Spleen (tissue), 11 donors: Measurements from ENCODE around the gene PRKCE. TPM values are rescaled to one million over a fixed set of nuclear protein-coding genes. Genes with fewer than 3 reads are reported as not detected.

Source experiments
- DNase-seq: peaks from one replicate; pipeline ENCODE4 v3.0.0-alpha.2; 2020
- H3K27ac ChIP-seq, 8 donors: fragments of 200-600 bp; sonication (generic) in 7 of 8; 1 replicate in 4 of 8; 2 replicates in 4 of 8; pipeline versions ENCODE4 v1.5.0 to v1.8.0; 2016 to 2021; ENCODE audit warnings: inconsistent platforms in 4 of 8, mild to moderate bottlenecking in 4 of 8, moderate library complexity in 1 of 8
- H3K27me3 ChIP-seq, 7 donors: fragments of 200-600 bp; sonication (generic) in 6 of 7; replicated peaks in 1 of 7; 1 replicate in 4 of 7; 2 replicates in 3 of 7; pipeline versions ENCODE4 v1.5.0 to v1.8.0; 2016 to 2021; ENCODE audit warnings: inconsistent platforms in 3 of 7, mild to moderate bottlenecking in 1 of 7
- H3K36me3 ChIP-seq, 6 donors: fragments of 200-600 bp; sonication (generic) in 5 of 6; 1 replicate in 4 of 6; 2 replicates in 2 of 6; pipeline versions ENCODE4 v1.5.0 to v1.8.0; 2016 to 2021; ENCODE audit warnings: inconsistent platforms in 2 of 6
- H3K4me1 ChIP-seq, 6 donors: fragments of 200-600 bp; sonication (generic) in 5 of 6; 1 replicate in 3 of 6; 2 replicates in 3 of 6; pipeline versions ENCODE4 v1.5.0 to v1.8.0; 2016 to 2021; ENCODE audit warnings: inconsistent platforms in 3 of 6
- H3K4me3 ChIP-seq, 8 donors: fragments of 200-600 bp; sonication (generic) in 7 of 8; 1 replicate in 4 of 8; 2 replicates in 4 of 8; pipeline versions ENCODE4 v1.5.0 to v1.8.0; 2016 to 2021; ENCODE audit warnings: inconsistent platforms in 4 of 8, mild to moderate bottlenecking in 4 of 8, moderate library complexity in 2 of 8
- H3K9me3 ChIP-seq, 8 donors: fragments of 200-600 bp; sonication (generic) in 7 of 8; 1 replicate in 4 of 8; 2 replicates in 4 of 8; pipeline versions ENCODE4 v1.5.0 to v1.8.0; 2016 to 2021; ENCODE audit warnings: inconsistent platforms in 4 of 8
- POLR2A ChIP-seq, 3 donors: fragments of 450-650 bp; IDR thresholded peaks; one replicate each; pipeline ENCODE4 v1.5.1; 2017; ENCODE audit warnings: antibody characterized with exemption in 3 of 3, mild to moderate bottlenecking in 1 of 3
- POLR2AphosphoS5 ChIP-seq, 3 donors: sonication (generic); formaldehyde crosslinking; IDR thresholded peaks; one replicate each; pipeline ENCODE4 v1.5.1; 2017; ENCODE audit warnings: antibody characterized with exemption in 3 of 3
- WGBS, 5 donors: extraction: QIAGEN DNeasy Blood & Tissue Kit in 3 of 5; methylation state at CpG; one replicate each; pipeline versions ENCODE4 v1.1.5 to v1.1.7; 2013 to 2018; 5-methylcytosine and 5-hydroxymethylcytosine counted together
- intact Hi-C: fragments of 100-400 bp; cut with DNase I; formaldehyde crosslinking; loops from one replicate; pipeline ENCODE4 v1.15.0; 2023; ENCODE audit warnings: low total_unique reads
- polyA plus RNA-seq, 3 donors: library from polyadenylated mRNA; stranded (reverse); fragments of 200-250 nt; gene quantifications; one replicate each; pipeline ENCODE4 v1.2.1, GENCODE V29; 2013
- total RNA-seq, 7 donors: library from RNA; depleted of rRNA in 3 of 7; stranded (reverse); fragments of >200 nt in 3 of 7; fragmentation: NEBNext Ultra II Directional in 4 of 7; extraction: Animal tissue kit (Norgen Biotek cat#: 25700) in 4 of 7; gene quantifications; one replicate each; pipeline versions ENCODE4 v1.1.0 to v1.2.1, GENCODE V29; 2016 to 2021
- TF ChIP-seq, protein P1 (sequence below), 11 experiments: fragments of 200-600 bp in 7 of 11; fragments of 450-650 bp in 4 of 11; sonication (generic) in 4 of 11; IDR thresholded peaks in 8 of 11; conservative IDR thresholded peaks in 3 of 11; 1 replicate in 7 of 11; 2 replicates in 4 of 11; pipeline versions ENCODE4 v1.4.0 to v1.8.0; 2016 to 2021; ENCODE audit warnings: antibody characterized with exemption in 11 of 11, inconsistent platforms in 4 of 11, mild to moderate bottlenecking in 1 of 11
- donor health status: healthy with polysubstance abuse.
- donor health status: DM: no; HTN: no; CAD: no; lungs with moderate emphysema.
- donor health status: DM: no; HTN: no; CAD: no.
- donor health status: Bipolar disorder and iron deficiency.
- donor health status: healthy.
- donor health status: DM: no; HTN: no; CAD: no.
- donor health status: DM: yes; HTN: yes; CAD: no.

The PRKCE gene
- total and polyA plus RNA-seq, 10 donors = 2.5 to 43.6 (median 18.8) TPM

- intact Hi-C loops = no loop called here
- DNase-seq = no peak
- Histone ChIP-seq H3K4me1 (peaks cover 0 to 39% (median 22%) of the 10 kb centered on the region in 6 donors), H3K9me3 (no peaks in the 10 kb centered on the region), H3K27ac (no peak overlapping the region), H3K27me3 (no peaks in the 10 kb centered on the region), H3K36me3 (peaks cover 0 to 21% (median 6%) of the 10 kb centered on the region in 6 donors), H3K4me3 (no peak overlapping the region)
- WGBS, 5 donors = 96 to 98% (median 96%) methylated on average over 4 of the region's 4 CpGs
- TF ChIP-seq POLR2AphosphoS5 (IDR thresholded peaks at IDR 0.05) = no peak
- no peak for TF ChIP-seq POLR2A (IDR thresholded peaks at IDR 0.05)
- TF ChIP-seq, protein P1, sequence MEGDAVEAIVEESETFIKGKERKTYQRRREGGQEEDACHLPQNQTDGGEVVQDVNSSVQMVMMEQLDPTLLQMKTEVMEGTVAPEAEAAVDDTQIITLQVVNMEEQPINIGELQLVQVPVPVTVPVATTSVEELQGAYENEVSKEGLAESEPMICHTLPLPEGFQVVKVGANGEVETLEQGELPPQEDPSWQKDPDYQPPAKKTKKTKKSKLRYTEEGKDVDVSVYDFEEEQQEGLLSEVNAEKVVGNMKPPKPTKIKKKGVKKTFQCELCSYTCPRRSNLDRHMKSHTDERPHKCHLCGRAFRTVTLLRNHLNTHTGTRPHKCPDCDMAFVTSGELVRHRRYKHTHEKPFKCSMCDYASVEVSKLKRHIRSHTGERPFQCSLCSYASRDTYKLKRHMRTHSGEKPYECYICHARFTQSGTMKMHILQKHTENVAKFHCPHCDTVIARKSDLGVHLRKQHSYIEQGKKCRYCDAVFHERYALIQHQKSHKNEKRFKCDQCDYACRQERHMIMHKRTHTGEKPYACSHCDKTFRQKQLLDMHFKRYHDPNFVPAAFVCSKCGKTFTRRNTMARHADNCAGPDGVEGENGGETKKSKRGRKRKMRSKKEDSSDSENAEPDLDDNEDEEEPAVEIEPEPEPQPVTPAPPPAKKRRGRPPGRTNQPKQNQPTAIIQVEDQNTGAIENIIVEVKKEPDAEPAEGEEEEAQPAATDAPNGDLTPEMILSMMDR (IDR thresholded peaks at IDR 0.05 in 8 of 11, conservative IDR thresholded peaks at IDR 0.05 in 3 of 11) = no peak
These were observed 532.0 kb downstream of the PRKCE start for GRCh38 chr2:46183426-46183825.

- Histone ChIP-seq H3K27me3 (no peaks in the 10 kb centered on the region), H3K4me1 (peaks cover 0 to 26% (median 13%) of the 10 kb centered on the region in 6 donors), H3K9me3 (no peaks in the 10 kb centered on the region), H3K4me3 (no peak overlapping the region), H3K36me3 (peaks cover 0 to 21% (median 6%) of the 10 kb centered on the region in 6 donors), H3K27ac (no peak overlapping the region)
- DNase-seq = no peak
- TF ChIP-seq, protein P1 (IDR thresholded peaks at IDR 0.05 in 8 of 11, conservative IDR thresholded peaks at IDR 0.05 in 3 of 11) = peak in 1 of 11 experiments; percentile 22
- TF ChIP-seq POLR2AphosphoS5 (IDR thresholded peaks at IDR 0.05) = no peak
- intact Hi-C loops = no loop called here
- 88 to 93% (median 90%) methylated on average over 12 of the region's 12 CpGs for WGBS, 5 donors
These were observed 533.5 kb downstream of the PRKCE start for GRCh38 chr2:46184794-46185583.

- peak overlapping the region; percentile 66 to 86 (median 80) for H3K27ac ChIP-seq
- intact Hi-C loops = no loop called here
- H3K4me3 ChIP-seq = peak overlapping the region in 2 of 8 donors; percentile 10 to 31
- no peak for DNase-seq
- H3K36me3 ChIP-seq = peaks cover 0 to 17% (median 6%) of the 10 kb centered on the region in 6 donors
- peaks cover 0 to 25% (median 12%) of the 10 kb centered on the region in 6 donors for H3K4me1 ChIP-seq
- no peaks in the 10 kb centered on the region for H3K9me3 ChIP-seq
- WGBS, 5 donors = 28 to 38% (median 34%) methylated on average over 6 of the region's 6 CpGs
- peak in 2 of 3 donors; percentile 14 to 36 for TF ChIP-seq POLR2AphosphoS5 (IDR thresholded peaks at IDR 0.05)
- TF ChIP-seq, protein P1 (IDR thresholded peaks at IDR 0.05 in 8 of 11, conservative IDR thresholded peaks at IDR 0.05 in 3 of 11) = no peak
- H3K27me3 ChIP-seq = no peaks in the 10 kb centered on the region
These were observed 535.7 kb downstream of the PRKCE start for GRCh38 chr2:46187112-46187618.

GRCh38 chr2:46188041-46188716 lies 536.7 kb downstream of the PRKCE start:
- Histone ChIP-seq H3K36me3 (peaks cover 0 to 14% (median 6%) of the 10 kb centered on the region in 6 donors), H3K27ac (peak overlapping the region in 7 of 8 donors; percentile 39 to 86 (median 80)), H3K4me3 (no peak overlapping the region), H3K4me1 (peaks cover 0 to 25% (median 12%) of the 10 kb centered on the region in 6 donors), H3K9me3 (no peaks in the 10 kb centered on the region), H3K27me3 (no peaks in the 10 kb centered on the region)
- TF ChIP-seq POLR2A (IDR thresholded peaks at IDR 0.05) (no peak), POLR2AphosphoS5 (IDR thresholded peaks at IDR 0.05) (peak in 1 of 3 donors; percentile 13)
- TF ChIP-seq, protein P1 (IDR thresholded peaks at IDR 0.05 in 8 of 11, conservative IDR thresholded peaks at IDR 0.05 in 3 of 11) = no peak
- intact Hi-C loops = no loop called here
- no peak for DNase-seq
- WGBS, 5 donors = 85 to 92% (median 88%) methylated on average over 7 of the region's 7 CpGs
